H54 (cell line): ENCODE measurements around the gene SLC39A11.
"Not testable (repeated sequence)": the region's sequence is repeated elsewhere in the genome, so short reads cannot be mapped to it uniquely, and the experiment has no call there.

Source experiments
- DNase-seq: peaks from one replicate; pipeline ENCODE4 v3.0.0; 2011; ENCODE audit warnings: low spot score, mixed read lengths; ENCODE audit not compliant: insufficient read length
- FAIRE-seq: peaks from 3 replicates; lab custom pipeline; 2011; peaks lifted over from hg19 to GRCh38; lab: Jason Lieb, UNC
- POLR2A ChIP-seq: IDR thresholded peaks from 2 replicates; pipeline ENCODE4 v1.6.1; 2011; ENCODE audit warnings: low read depth, mild to moderate bottlenecking, low read length

SLC39A11 gene

DNA sequence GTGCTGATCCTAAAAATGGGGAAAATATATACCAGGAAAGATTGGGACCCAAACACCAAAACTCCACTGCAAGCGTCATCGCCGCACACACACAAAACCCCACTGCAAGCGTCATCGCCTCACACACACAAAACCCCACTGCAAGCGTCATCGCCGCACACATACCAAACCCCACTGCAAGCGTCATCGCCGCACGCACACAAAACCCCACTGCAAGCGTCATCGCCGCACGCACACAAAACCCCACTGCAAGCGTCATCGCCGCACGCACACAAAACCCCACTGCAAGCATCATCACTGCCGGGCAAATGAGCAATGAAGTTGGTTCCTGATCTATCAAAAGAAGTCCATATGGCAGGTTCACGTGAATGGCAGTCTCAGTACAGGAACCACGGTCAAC, 144.4 kb downstream of the SLC39A11 start:
- DNase-seq: no peak
- TF ChIP-seq POLR2A: no peak
- no peak for FAIRE-seq

DNA sequence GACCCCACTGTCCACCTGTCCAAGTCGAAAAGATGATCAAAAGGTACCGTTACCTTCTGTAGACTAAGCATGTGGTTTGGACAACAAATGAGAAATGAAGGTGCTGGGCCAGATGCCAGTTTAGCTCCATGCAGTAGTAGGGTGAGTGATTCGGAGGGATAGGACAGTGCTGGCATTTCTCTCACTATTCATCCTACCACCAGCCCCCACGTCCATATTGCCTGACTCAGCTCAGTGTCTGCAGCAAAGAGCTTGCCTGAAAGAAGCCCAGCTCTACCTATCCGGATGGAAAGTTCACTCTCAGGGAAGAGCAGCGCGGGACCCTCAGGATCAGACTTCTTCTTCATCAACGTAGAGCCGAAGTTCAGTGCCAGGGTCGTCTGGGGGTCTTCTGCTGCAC, 145.0 kb downstream of the SLC39A11 start:
- TF ChIP-seq POLR2A: no peak
- FAIRE-seq: no peak
- DNase-seq: no peak

DNA sequence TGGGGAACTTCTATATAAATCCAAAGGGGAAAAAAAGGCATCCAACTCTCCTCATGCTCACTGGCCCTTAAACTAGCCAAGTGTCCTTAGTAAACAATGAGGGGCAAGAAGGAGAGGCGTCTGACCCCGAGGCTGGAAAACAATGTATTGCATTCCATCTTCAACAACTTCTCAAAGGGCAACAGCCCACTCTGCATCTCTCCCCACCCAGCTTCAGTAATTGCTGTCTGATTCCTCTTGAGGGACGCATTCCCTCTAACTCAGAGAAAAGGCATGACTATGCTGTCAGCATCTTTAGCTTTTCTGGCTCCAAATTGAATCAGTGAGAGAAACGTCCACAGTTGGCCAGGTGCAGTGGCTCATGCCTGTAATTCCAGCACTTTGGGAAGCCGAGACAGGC, 145.8 kb downstream of the SLC39A11 start:
- FAIRE-seq (no peak), DNase-seq (no peak)
- TF ChIP-seq POLR2A: no peak

DNA sequence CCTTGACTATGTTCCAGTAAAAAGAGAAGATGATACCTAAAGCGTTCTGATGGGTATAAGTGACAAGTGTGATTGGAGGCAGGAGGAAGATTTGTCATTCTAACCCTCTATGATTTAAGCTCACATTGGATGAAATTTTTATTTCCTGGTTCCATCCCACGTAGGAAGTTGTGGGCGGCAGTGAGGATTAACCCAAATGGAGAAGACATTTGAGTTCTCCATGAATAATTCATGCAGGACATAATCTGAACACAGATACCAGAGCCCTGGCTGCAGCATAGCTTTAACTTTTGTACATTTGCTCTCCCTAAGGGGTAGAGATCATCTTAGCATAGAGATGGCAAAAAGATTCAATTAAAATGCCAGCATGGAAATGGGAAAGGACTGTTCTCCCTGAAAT, 146.3 kb downstream of the SLC39A11 start:
- FAIRE-seq: no peak
- no peak for TF ChIP-seq POLR2A

DNA sequence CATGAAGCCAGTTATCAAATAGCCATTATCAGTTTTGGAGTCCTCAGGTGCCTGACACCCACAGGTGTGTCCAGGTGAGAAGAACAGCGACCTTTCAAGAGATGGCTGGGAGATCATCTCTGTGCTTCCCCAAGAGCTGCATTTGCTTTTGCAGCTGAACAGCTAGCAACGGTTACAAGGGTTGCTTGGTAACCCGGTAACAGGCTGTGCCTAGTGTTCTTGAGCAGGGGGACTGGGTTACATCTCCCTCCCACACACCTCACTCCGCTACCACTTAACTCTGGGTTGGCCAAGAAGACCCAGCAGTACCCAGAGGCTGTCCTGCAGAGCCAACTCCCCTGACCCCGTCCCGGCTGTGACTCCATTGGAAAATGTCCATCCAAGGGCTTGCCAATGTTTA, 147.0 kb downstream of the SLC39A11 start:
- DNase-seq (no peak), FAIRE-seq (no peak)
- TF ChIP-seq POLR2A: no peak

More for the DNA sequence above, 146.3 kb downstream of the SLC39A11 start:
- DNase-seq: no peak

DNA sequence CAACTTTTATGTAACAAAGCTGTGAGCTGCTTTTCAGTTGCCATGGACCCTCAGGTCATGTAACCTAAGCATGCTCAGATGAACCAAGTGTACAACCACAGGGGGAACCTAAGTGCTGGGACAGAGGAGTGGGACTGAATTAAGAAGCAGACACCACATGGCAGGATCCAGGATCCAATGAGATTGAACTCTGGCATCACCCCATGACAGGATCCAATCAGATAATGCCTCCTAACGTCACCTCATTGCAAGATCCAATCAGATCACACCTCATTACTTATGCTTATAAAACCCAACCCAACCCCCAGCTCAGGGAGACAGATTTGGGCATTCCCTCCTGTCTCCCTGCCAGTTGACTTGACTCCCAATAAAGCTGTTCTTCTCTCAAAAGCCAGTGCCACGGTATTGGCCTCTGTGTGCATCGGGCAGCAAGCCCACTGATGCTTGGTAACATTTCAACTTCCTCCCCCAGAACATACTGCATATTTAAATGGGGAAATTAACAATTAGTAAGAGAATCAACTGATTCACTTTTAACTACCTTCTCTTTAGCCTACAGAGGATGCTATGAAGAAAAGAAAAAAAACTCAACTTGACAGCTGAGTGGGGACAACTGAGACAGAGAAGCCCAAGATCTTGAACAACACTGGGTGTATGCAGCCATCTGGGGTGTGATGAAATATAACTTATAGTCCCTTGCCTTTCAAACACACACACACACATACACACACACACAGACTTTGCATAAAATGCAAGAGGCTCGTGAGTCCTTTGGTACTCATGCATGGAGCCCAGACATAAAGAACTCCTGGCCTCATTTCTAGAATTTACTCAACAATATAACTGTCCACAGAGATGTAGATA, 148.4 kb downstream of the SLC39A11 start:
- FAIRE-seq (no peak), DNase-seq (no peak)
- TF ChIP-seq POLR2A: no peak

DNA sequence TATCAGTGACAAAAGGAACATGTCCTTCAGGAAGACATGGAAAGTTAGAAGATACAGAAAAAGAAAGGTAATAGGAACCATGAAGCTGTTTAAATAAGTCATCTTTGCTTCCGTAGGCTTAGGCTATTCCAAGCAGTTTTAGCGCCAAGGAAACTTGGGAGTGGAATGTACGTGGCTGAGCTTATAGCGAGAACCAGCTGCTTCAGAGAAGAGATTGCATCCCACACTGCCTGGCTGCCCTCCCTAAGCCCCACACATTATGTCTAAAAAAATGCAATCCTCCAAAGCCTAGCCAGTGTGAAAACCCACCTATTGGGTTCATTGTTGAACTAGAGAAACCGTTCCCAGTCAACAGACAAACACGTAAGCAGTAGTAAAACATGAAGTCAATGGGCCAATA, 149.9 kb downstream of the SLC39A11 start:
- FAIRE-seq (no peak), DNase-seq (no peak)
- TF ChIP-seq POLR2A: no peak

DNA sequence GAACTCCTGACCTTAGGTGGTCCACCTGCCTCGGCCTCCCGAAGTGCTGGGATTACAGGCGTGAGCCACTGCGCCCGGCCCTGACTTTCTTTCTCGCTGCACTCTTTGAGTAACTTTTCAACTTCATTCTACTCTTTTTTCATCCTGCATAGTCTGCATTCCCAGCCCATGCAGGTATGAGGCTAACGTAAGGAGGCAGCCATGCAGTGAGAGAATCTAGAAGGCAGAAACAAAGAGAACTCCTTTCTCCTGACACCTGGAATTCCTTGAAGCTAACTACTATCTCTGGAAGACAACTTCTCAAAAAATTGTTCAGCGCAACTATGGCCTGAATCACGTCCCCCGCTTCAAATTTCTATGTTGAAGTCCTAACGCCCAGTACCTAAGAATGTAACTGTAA, 152.0 kb downstream of the SLC39A11 start:
- no peak for TF ChIP-seq POLR2A
- DNase-seq (no peak), FAIRE-seq (no peak)

DNA sequence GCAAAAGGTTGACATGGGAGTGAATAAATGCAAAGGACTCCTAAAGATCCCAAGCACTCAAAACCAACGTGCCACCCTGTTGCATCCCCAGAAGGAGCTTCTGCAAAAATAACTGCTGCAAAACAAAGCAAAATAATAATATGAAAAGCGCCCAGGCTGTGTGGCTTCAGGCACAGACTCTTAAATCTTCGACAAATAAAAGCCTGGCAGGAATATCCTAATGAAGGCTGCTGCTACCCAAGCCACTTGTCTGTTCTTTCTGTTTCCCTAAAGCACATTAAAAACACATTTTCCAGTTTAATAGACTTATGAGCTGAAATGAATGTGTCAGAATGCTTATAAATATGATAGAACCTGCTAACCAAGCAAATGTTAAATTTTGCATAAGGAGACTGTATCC, 154.0 kb downstream of the SLC39A11 start:
- no peak for DNase-seq
- no peak for FAIRE-seq
- no peak for TF ChIP-seq POLR2A

DNA sequence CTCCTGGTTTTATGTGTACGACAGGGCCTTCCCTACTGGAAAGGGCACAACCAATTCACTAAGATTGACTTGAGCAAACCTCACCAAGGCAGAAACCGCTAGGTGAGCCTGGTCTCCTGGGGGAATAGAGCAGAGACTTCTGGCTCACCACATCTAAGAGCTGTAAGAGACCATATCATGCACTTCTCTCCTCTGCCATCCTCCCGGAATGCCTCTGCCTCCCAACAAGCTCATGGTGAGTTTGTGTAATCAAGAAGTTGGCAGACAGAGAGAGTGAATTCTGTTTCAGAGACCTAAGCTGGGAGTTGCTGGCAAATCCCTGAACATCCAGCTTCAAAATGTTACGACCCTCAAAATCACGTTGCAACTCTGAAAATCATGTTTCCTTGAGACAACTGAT, 154.8 kb downstream of the SLC39A11 start:
- no peak for TF ChIP-seq POLR2A
- FAIRE-seq: no peak
- DNase-seq: no peak

DNA sequence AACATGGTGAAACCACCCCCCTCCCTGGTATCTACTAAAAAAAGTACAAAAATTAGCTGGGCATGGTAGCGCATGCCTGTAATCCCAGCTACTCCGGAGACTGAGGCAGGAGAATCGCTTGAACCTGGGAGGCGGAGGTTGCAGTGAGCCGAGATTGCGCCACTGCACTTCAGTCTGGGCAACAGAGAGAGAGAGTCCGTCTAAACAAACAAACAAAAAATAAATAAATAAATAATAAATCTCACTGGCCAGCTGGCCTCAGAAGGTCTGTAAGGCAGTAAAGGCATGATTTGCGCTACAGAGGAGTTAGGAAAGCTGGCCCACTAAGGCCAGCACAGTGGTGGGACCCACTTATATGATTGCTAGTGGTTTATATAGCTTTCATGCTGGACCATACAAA, 155.2 kb downstream of the SLC39A11 start:
- FAIRE-seq, DNase-seq: not testable (repeated sequence)

DNA sequence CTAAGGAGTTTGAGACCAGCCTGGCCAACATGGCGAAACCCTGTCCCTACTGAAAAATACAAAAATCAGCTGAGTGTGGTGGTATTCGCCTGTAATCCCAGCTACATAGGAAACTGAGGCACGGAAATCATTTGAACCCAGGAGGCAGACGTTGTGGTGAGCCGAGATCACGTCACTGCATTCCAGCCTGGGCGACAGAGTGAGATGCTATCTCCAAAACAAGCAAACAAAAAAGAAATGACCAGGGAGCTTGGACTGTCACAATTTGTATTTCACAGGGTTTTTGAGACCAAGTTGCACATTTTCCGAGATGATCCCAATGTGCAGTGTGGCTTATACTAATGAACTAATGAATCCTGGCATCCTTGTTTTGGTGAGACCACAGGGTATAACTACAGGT, 156.5 kb downstream of the SLC39A11 start:
- no peak for TF ChIP-seq POLR2A
- no peak for DNase-seq
- no peak for FAIRE-seq

DNA sequence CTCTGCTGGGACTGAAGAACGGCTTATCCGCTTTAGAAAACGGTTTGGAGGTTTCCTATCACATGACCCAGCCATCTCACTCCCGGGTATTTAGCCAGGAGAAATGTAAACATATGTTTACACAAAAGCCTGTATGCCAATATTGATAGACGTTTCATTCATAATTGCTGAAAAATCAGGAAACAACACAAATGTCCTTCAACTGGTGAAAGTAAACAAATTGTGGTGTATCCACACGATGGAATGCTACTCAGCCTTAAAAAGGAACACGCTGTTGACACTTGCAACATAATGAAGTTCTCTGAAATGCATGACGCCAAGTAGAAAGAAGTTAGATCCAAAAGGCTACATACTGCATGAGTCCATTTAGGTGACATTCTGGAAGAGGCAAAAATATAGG, 157.6 kb downstream of the SLC39A11 start:
- DNase-seq (no peak), FAIRE-seq (no peak)
- no peak for TF ChIP-seq POLR2A

DNA sequence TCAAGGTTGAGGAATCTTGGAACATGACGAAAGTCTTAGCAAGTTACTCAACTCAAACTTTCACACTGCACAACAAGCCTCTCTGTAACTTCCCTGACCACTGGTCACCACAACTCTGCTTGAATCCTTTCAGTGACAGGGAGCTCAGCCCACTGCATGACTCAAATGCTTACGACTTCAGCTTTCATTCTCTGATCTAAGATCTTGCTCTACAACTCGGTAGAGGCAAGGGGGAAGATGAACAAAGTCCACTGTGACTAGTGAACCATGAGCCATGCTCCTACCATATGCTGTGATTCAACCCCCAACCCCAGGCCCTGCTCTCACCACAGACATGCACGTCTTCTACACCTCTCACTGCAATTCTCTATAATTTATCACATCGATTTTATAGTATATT, 160.9 kb downstream of the SLC39A11 start:
- no peak for FAIRE-seq
- no peak for TF ChIP-seq POLR2A
- DNase-seq: no peak

DNA sequence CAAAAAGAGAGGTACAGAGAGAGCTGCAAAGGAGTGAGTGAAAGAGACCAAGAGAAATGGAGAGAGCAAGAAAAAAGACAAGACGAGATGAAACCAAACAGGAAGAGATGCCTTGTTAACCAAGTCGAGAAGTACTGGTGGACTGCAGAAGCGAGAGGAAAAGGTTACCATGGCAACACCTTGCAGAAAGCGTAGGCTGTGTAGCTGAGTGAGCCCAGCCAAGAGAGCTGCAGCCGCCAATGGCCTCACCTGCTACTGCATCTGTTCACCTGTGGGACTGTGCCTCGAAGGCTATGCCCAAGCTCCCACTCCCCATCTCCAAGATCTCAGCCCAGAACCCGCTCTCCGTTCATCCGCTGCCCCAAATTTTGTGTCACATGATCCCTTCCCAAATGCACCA, 161.3 kb downstream of the SLC39A11 start:
- no peak for DNase-seq
- no peak for FAIRE-seq

More for the DNA sequence above, 161.3 kb downstream of the SLC39A11 start:
- no peak for TF ChIP-seq POLR2A
